Gastroesophageal sphincter (tissue), 4 donors: ENCODE data around the gene CDKN2AIP. TPM values are rescaled to one million over a fixed set of nuclear protein-coding genes. Genes with fewer than 3 reads are reported as not detected.

ENCODE experiments used
- ATAC-seq: fragments of 150-250 bp; one replicate; pipeline ENCODE4 v1.9.1; 2016; ENCODE audit warnings: mild to moderate bottlenecking, moderate library complexity
- H3K27ac ChIP-seq, 4 donors: fragments of 200-600 bp; sonication (generic) in 3 of 4; 1 replicate in 3 of 4; 2 replicates in 1 of 4; pipeline ENCODE4 v1.5.1; 2016 to 2019
- H3K27me3 ChIP-seq: fragments of 200-600 bp; sonication (generic); one replicate; pipeline ENCODE4 v1.5.1; 2019
- H3K36me3 ChIP-seq, 2 donors: fragments of 200-600 bp; sonication (generic); one replicate each; pipeline ENCODE4 v1.5.1; 2019; ENCODE audit warnings: control low read depth in 1 of 2
- H3K4me1 ChIP-seq, 3 donors: fragments of 200-600 bp; sonication (generic); 1 replicate in 2 of 3; 2 replicates in 1 of 3; pipeline ENCODE4 v1.5.1; 2016 to 2019; ENCODE audit warnings: control low read depth in 2 of 3
- H3K4me3 ChIP-seq, 2 donors: fragments of 200-600 bp; sonication (generic); one replicate each; pipeline ENCODE4 v1.5.1; 2019; ENCODE audit warnings: mild to moderate bottlenecking in 1 of 2, moderate library complexity in 1 of 2
- H3K9me3 ChIP-seq, 3 donors: fragments of 200-600 bp; sonication (generic); one replicate each; pipeline ENCODE4 v1.5.1; 2017 to 2019; ENCODE audit warnings: control low read depth in 2 of 3
- EP300 ChIP-seq: sonication (generic); formaldehyde crosslinking; IDR thresholded peaks from one replicate; pipeline ENCODE4 v1.6.1; 2017; ENCODE audit warnings: antibody characterized with exemption, mild to moderate bottlenecking
- POLR2A ChIP-seq, 2 donors: fragments of 450-650 bp; IDR thresholded peaks; one replicate each; pipeline ENCODE4 v1.6.1; 2017; ENCODE audit warnings: antibody characterized with exemption in 2 of 2, mild to moderate bottlenecking in 2 of 2, moderate library complexity in 1 of 2
- POLR2AphosphoS5 ChIP-seq: sonication (generic); formaldehyde crosslinking; IDR thresholded peaks from one replicate; pipeline ENCODE4 v1.6.1; 2017; ENCODE audit warnings: antibody characterized with exemption
- WGBS, 2 donors: methylation state at CpG; one replicate each; pipeline ENCODE4 v1.1.5; 2018; ENCODE audit warnings: low coverage in 1 of 2; 5-methylcytosine and 5-hydroxymethylcytosine counted together
- total RNA-seq, 4 donors: library from RNA; depleted of rRNA; stranded (reverse); fragments of >200 nt; gene quantifications; one replicate each; pipeline ENCODE4 v1.1.0, GENCODE V29; 2016
- TF ChIP-seq, protein P1 (sequence below), 4 experiments: fragments of 200-600 bp in 2 of 4; fragments of 450-650 bp in 2 of 4; sonication (generic) in 1 of 4; IDR thresholded peaks; one replicate each; pipeline ENCODE4 v1.5.1; 2017 to 2019; ENCODE audit warnings: antibody characterized with exemption in 4 of 4, mild to moderate bottlenecking in 2 of 4, moderate library complexity in 2 of 4

CDKN2AIP gene
- total RNA-seq, 4 donors from 2014 or later: 25.5 to 31.6 (median 28.9) TPM

DNA sequence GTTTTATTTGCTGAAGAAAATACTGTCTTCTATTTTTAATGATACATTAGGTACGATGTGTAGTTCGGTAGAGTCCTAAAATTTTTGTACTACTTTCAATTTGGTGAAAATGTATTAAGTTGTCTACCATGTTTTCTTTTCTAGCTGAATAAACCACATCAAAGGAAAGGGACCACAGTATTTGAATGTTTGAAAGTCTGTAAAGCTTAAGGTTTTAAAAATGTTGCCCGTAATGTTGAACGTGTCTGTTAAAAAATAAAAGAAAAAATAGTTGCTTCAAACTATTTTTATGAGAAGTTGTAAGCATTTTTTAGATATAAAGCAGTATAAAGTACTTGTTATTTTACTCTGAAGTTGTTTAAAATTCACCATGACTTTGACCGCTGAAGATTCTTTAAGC is 3.2 kb downstream of the CDKN2AIP start:
- H3K4me3 ChIP-seq: no peak overlapping the region
- H3K9me3 ChIP-seq: no peaks in the 10 kb centered on the region
- H3K27ac ChIP-seq: no peak overlapping the region
- H3K27me3 ChIP-seq: no peaks in the 10 kb centered on the region
- WGBS, 2 donors: 77 to 86% methylated on average over 5 of the region's 5 CpGs
- no peak for ATAC-seq
- TF ChIP-seq POLR2A (IDR thresholded peaks at IDR 0.05): no peak
- TF ChIP-seq, protein P1, sequence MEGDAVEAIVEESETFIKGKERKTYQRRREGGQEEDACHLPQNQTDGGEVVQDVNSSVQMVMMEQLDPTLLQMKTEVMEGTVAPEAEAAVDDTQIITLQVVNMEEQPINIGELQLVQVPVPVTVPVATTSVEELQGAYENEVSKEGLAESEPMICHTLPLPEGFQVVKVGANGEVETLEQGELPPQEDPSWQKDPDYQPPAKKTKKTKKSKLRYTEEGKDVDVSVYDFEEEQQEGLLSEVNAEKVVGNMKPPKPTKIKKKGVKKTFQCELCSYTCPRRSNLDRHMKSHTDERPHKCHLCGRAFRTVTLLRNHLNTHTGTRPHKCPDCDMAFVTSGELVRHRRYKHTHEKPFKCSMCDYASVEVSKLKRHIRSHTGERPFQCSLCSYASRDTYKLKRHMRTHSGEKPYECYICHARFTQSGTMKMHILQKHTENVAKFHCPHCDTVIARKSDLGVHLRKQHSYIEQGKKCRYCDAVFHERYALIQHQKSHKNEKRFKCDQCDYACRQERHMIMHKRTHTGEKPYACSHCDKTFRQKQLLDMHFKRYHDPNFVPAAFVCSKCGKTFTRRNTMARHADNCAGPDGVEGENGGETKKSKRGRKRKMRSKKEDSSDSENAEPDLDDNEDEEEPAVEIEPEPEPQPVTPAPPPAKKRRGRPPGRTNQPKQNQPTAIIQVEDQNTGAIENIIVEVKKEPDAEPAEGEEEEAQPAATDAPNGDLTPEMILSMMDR (IDR thresholded peaks at IDR 0.05): no peak
- TF ChIP-seq POLR2AphosphoS5: no peak
- no peak for TF ChIP-seq EP300
- H3K36me3 ChIP-seq: peaks cover 7 to 62% of the 10 kb centered on the region in 2 donors
- H3K4me1 ChIP-seq: peaks cover 9 to 61% (median 14%) of the 10 kb centered on the region in 3 donors

DNA sequence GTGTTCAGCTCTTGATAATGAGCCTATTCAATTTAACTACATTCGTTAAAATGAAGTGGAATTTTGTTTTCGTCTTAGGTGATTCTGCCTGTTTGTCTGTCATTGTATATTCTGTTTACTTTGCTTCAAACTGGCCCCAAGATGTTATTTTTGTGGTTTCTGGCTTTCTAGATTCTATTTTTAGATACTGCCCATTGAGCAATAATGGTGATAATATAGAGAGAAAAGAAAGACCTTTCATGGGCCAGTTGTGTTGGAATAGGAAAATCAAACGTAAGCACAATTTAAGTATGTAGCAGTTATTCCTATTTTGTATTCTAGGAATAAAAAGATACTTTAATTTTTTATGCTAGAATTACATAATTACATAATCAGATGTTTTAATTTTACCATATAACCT is 4.0 kb downstream of the CDKN2AIP start:
- no peaks in the 10 kb centered on the region for H3K27me3 ChIP-seq
- H3K4me3 ChIP-seq: no peak overlapping the region
- 62 to 75% methylated on average over 3 of the region's 3 CpGs for WGBS, 2 donors
- peaks cover 7 to 70% of the 10 kb centered on the region in 2 donors for H3K36me3 ChIP-seq
- no peak for ATAC-seq
- peaks cover 9 to 53% (median 14%) of the 10 kb centered on the region in 3 donors for H3K4me1 ChIP-seq
- TF ChIP-seq EP300: no peak
- TF ChIP-seq, protein P1 (IDR thresholded peaks at IDR 0.05): no peak
- TF ChIP-seq POLR2AphosphoS5: no peak
- TF ChIP-seq POLR2A (IDR thresholded peaks at IDR 0.05): no peak
- no peaks in the 10 kb centered on the region for H3K9me3 ChIP-seq
- no peak overlapping the region for H3K27ac ChIP-seq

DNA sequence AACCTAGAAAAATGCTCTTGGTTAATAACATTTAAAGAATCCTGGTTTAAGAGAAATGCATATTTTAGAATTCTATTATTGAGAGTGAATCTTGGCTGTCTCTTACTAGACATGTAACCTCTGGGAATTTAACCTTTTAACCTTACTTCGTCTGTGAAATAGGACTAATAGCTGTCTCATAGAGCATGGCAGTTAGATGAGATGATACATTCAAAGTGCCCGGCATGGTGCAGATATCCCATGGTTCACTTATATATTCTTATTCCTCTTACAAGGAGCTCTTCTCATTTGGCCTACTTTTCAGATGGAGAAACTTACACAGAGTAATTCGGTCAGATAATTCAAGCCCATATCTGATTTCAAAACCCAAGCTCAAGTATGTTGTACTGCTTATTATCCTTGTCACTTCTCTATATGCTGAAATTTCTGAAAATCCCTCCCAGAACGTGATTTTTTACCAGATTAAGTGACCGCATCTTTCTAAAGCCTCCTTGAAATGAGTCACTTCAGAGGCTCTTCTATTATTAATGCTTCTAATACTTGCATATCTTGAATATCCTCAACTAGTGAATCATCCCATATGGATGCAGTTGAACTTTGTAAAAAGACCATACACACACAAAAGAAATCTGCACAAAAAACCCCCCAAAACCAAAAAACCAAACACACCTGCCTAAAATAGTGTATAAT is 4.9 kb downstream of the CDKN2AIP start:
- Histone ChIP-seq H3K9me3 (no peaks in the 10 kb centered on the region), H3K4me1 (peaks cover 9 to 51% (median 14%) of the 10 kb centered on the region in 3 donors), H3K36me3 (peaks cover 7 to 72% of the 10 kb centered on the region in 2 donors), H3K27ac (no peak overlapping the region), H3K4me3 (no peak overlapping the region), H3K27me3 (no peaks in the 10 kb centered on the region)
- no peak for ATAC-seq
- WGBS, 2 donors: 62 to 79% methylated on average over 5 of the region's 5 CpGs
- TF ChIP-seq EP300 (no peak), POLR2A (IDR thresholded peaks at IDR 0.05) (no peak), POLR2AphosphoS5 (no peak)
- TF ChIP-seq, protein P1 (IDR thresholded peaks at IDR 0.05): no peak

DNA sequence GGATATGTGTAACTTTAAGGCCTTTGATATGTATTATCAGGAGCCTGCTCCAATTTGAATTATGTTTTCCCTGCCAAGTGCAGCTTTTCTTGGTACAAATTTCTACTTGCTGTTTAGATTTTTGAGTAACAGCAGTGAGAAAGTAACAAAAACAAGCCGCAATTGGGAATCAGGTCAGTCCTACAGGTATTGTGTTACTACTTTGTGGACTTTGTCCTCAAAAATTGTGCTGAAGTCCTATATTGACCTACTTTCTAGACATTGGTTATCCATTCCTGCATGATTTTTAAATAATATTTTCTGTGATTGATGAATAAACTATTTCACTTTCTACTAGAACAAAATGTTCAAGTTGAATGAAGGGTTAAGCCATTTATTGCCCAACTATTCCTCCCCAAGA is 5.7 kb downstream of the CDKN2AIP start:
- Histone ChIP-seq H3K27ac (no peak overlapping the region), H3K27me3 (no peaks in the 10 kb centered on the region), H3K4me1 (peaks cover 9 to 51% (median 14%) of the 10 kb centered on the region in 3 donors), H3K9me3 (no peaks in the 10 kb centered on the region), H3K36me3 (peaks cover 7 to 72% of the 10 kb centered on the region in 2 donors), H3K4me3 (no peak overlapping the region)
- no peak for TF ChIP-seq EP300
- TF ChIP-seq, protein P1 (IDR thresholded peaks at IDR 0.05): no peak
- 71 to 100% methylated on average over 1 of the region's 1 CpG for WGBS, 2 donors
- no peak for ATAC-seq
